ENCODE data around the gene APOL4.
"Not testable (repeated sequence)": the region's sequence is repeated elsewhere in the genome, so short reads cannot be mapped to it uniquely, and the experiment has no call there.

The APOL4 gene

GRCh38 chr22:36193577-36193976 is 8.0 kb downstream of the APOL4 start:
- no peaks in the 10 kb centered on the region for H3K27me3 ChIP-seq (ENCODE audit: low read depth, low read length)
- H3K4me1 ChIP-seq (ENCODE audit: control insufficient read depth in 1 of 2, insufficient read depth in 2 of 2, low read length in 2 of 2) = peaks cover 6 to 27% of the 10 kb centered on the region in 2 donors
- no peak overlapping the region for H3K4me3 ChIP-seq (ENCODE audit: low read depth in 1 of 2, low read length in 2 of 2)
- H3K27ac ChIP-seq (ENCODE audit: low read length) = no peak overlapping the region
- H3K36me3 ChIP-seq (ENCODE audit: control insufficient read depth in 1 of 2, insufficient read depth in 2 of 2, low read length in 2 of 2) = no peaks in the 10 kb centered on the region
- no peaks in the 10 kb centered on the region for H3K9me3 ChIP-seq (ENCODE audit: control insufficient read depth in 1 of 2, low read length in 2 of 2)

DNA sequence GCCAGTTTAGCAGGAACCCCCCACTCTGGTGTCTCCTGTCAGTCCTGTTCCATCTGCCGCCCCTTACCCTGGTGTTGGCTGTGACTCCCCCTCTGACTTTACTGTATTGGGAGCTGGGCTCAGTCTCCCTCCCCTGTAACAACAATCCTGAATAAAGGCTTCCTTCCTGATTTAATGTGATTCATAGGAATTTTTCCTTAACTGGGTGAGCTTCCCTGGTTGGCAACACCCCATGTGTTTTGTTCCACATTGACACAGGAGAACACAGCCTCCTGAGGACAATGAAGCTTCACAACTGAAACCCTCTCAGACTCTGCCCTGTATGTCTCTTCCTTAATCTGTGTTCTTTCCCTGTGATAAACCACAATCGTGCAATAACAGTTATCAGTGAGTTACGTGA is 8.4 kb downstream of the APOL4 start:
- Histone ChIP-seq H3K27ac (ENCODE audit: low read length) (no peak overlapping the region), H3K27me3 (ENCODE audit: low read depth, low read length) (no peaks in the 10 kb centered on the region), H3K9me3 (ENCODE audit: control insufficient read depth in 1 of 2, low read length in 2 of 2) (no peaks in the 10 kb centered on the region), H3K4me3 (ENCODE audit: low read depth in 1 of 2, low read length in 2 of 2) (no peak overlapping the region), H3K4me1 (ENCODE audit: control insufficient read depth in 1 of 2, insufficient read depth in 2 of 2, low read length in 2 of 2) (peaks cover 4 to 26% of the 10 kb centered on the region in 2 donors), H3K36me3 (ENCODE audit: control insufficient read depth in 1 of 2, insufficient read depth in 2 of 2, low read length in 2 of 2) (no peaks in the 10 kb centered on the region)

GRCh38 chr22:36192542-36192941 is 9.1 kb downstream of the APOL4 start:
- Histone ChIP-seq H3K9me3 (ENCODE audit: control insufficient read depth in 1 of 2, low read length in 2 of 2) (no peaks in the 10 kb centered on the region), H3K27ac (ENCODE audit: low read length) (no peak overlapping the region), H3K27me3 (ENCODE audit: low read depth, low read length) (no peaks in the 10 kb centered on the region), H3K4me1 (ENCODE audit: control insufficient read depth in 1 of 2, insufficient read depth in 2 of 2, low read length in 2 of 2) (peaks cover 0 to 20% of the 10 kb centered on the region in 2 donors), H3K4me3 (ENCODE audit: low read depth in 1 of 2, low read length in 2 of 2) (no peak overlapping the region), H3K36me3 (ENCODE audit: control insufficient read depth in 1 of 2, insufficient read depth in 2 of 2, low read length in 2 of 2) (no peaks in the 10 kb centered on the region)

DNA sequence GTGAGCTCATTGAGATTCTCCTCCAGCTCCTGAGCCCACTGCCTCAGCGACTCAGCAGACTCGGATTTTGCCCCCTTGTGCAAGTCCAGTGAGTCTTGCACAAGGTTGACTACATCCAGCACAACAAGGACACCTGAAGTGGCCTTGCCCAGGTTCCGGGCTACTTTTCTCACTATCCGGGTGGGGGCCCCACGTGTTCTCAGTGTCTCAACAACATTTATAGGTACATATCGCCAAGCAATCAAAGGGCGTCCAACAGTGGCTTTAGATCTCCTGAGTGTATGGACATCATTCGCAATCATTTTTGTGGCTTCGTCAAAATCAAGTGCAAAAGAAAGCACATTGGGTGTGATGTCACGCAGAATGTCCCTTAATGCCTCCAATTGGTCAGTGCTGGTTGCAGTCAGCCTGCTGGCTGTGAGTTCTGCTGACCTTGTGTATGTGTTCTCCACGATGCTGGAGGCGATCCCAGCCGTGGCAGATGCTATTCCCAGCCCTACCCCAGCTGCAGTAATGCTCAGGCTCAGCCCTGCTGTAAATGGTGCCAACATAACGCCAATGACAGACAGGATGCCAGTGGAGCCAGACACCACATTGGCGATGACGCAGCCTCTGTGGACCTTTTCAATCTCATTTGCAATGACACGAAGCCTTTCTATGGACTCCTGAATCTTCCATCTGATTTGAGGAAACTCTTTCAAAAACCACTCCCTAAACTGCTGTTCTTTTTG is 10.3 kb downstream of the APOL4 start:
- no peak overlapping the region for H3K27ac ChIP-seq (ENCODE audit: low read length)

GRCh38 chr22:36187862-36188261 is 13.7 kb downstream of the APOL4 start:
- H3K4me1 ChIP-seq (ENCODE audit: control insufficient read depth in 1 of 2, insufficient read depth in 2 of 2, low read length in 2 of 2); H3K27ac ChIP-seq (ENCODE audit: low read length); H3K36me3 ChIP-seq (ENCODE audit: control insufficient read depth in 1 of 2, insufficient read depth in 2 of 2, low read length in 2 of 2); H3K4me3 ChIP-seq (ENCODE audit: low read depth in 1 of 2, low read length in 2 of 2); H3K27me3 ChIP-seq (ENCODE audit: low read depth, low read length); H3K9me3 ChIP-seq (ENCODE audit: control insufficient read depth in 1 of 2, low read length in 2 of 2): not testable (repeated sequence)

More for the DNA sequence above, 10.3 kb downstream of the APOL4 start:
- H3K36me3 ChIP-seq (ENCODE audit: control insufficient read depth in 1 of 2, insufficient read depth in 2 of 2, low read length in 2 of 2) = no peaks in the 10 kb centered on the region
- no peaks in the 10 kb centered on the region for H3K9me3 ChIP-seq (ENCODE audit: control insufficient read depth in 1 of 2, low read length in 2 of 2)
- H3K4me3 ChIP-seq (ENCODE audit: low read depth in 1 of 2, low read length in 2 of 2) = no peak overlapping the region
- no peaks in the 10 kb centered on the region for H3K27me3 ChIP-seq (ENCODE audit: low read depth, low read length)
- peaks cover 0 to 12% of the 10 kb centered on the region in 2 donors for H3K4me1 ChIP-seq (ENCODE audit: control insufficient read depth in 1 of 2, insufficient read depth in 2 of 2, low read length in 2 of 2)

GRCh38 chr22:36185828-36186624 is 15.6 kb downstream of the APOL4 start:
- Histone ChIP-seq H3K4me3 (ENCODE audit: low read depth in 1 of 2, low read length in 2 of 2) (no peak overlapping the region), H3K9me3 (ENCODE audit: control insufficient read depth in 1 of 2, low read length in 2 of 2) (no peaks in the 10 kb centered on the region), H3K36me3 (ENCODE audit: control insufficient read depth in 1 of 2, insufficient read depth in 2 of 2, low read length in 2 of 2) (no peaks in the 10 kb centered on the region), H3K27ac (ENCODE audit: low read length) (no peak overlapping the region), H3K4me1 (ENCODE audit: control insufficient read depth in 1 of 2, insufficient read depth in 2 of 2, low read length in 2 of 2) (no peaks in the 10 kb centered on the region), H3K27me3 (ENCODE audit: low read depth, low read length) (no peaks in the 10 kb centered on the region)

DNA sequence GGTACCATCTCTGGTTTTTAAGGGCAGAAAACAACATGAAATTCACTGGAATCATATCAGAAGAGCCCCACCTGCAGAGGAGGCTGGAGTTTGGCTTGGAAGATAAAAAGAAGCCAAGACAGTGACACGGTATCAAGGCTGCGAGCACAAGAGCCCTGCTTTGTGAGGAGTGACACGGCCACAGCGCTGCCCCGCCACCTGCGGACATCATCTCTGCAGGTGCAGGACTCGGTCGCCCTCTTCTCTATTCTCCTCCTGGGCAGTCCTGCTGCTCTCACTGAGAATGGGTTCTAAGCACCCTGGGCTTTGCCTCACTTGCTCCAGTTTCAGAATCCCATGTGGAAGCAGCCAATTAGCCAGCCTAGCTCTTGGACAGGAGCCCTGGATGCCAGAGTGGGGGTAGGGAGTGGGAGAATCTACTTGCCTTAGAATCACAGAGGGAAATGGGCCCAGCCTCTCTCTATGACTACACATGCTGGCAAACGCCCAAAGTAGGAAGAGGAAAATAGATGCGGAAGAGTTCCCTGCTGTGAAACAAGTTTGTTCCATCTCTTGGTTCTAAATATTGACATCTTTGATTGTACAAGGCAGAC is 17.1 kb downstream of the APOL4 start:
- Histone ChIP-seq H3K27ac (ENCODE audit: low read length) (no peak overlapping the region), H3K27me3 (ENCODE audit: low read depth, low read length) (no peaks in the 10 kb centered on the region), H3K4me1 (ENCODE audit: control insufficient read depth in 1 of 2, insufficient read depth in 2 of 2, low read length in 2 of 2) (no peaks in the 10 kb centered on the region), H3K36me3 (ENCODE audit: control insufficient read depth in 1 of 2, insufficient read depth in 2 of 2, low read length in 2 of 2) (no peaks in the 10 kb centered on the region), H3K4me3 (ENCODE audit: low read depth in 1 of 2, low read length in 2 of 2) (no peak overlapping the region), H3K9me3 (ENCODE audit: control insufficient read depth in 1 of 2, low read length in 2 of 2) (no peaks in the 10 kb centered on the region)

- H3K36me3 ChIP-seq (ENCODE audit: control insufficient read depth in 1 of 2, insufficient read depth in 2 of 2, low read length in 2 of 2) = no peaks in the 10 kb centered on the region
- H3K9me3 ChIP-seq (ENCODE audit: control insufficient read depth in 1 of 2, low read length in 2 of 2) = no peaks in the 10 kb centered on the region
- H3K27me3 ChIP-seq (ENCODE audit: low read depth, low read length) = no peaks in the 10 kb centered on the region
- no peak overlapping the region for H3K27ac ChIP-seq (ENCODE audit: low read length)
- H3K4me1 ChIP-seq (ENCODE audit: control insufficient read depth in 1 of 2, insufficient read depth in 2 of 2, low read length in 2 of 2) = no peaks in the 10 kb centered on the region
- no peak overlapping the region for H3K4me3 ChIP-seq (ENCODE audit: low read depth in 1 of 2, low read length in 2 of 2)
These were observed 18.2 kb downstream of the APOL4 start for GRCh38 chr22:36183446-36183845.

GRCh38 chr22:36182857-36183256 is 18.8 kb downstream of the APOL4 start:
- H3K27ac ChIP-seq (ENCODE audit: low read length) = no peak overlapping the region
- no peak overlapping the region for H3K4me3 ChIP-seq (ENCODE audit: low read depth in 1 of 2, low read length in 2 of 2)
- H3K4me1 ChIP-seq (ENCODE audit: control insufficient read depth in 1 of 2, insufficient read depth in 2 of 2, low read length in 2 of 2) = no peaks in the 10 kb centered on the region
- H3K27me3 ChIP-seq (ENCODE audit: low read depth, low read length) = no peaks in the 10 kb centered on the region
- H3K36me3 ChIP-seq (ENCODE audit: control insufficient read depth in 1 of 2, insufficient read depth in 2 of 2, low read length in 2 of 2) = no peaks in the 10 kb centered on the region
- no peaks in the 10 kb centered on the region for H3K9me3 ChIP-seq (ENCODE audit: control insufficient read depth in 1 of 2, low read length in 2 of 2)

- Histone ChIP-seq H3K9me3 (ENCODE audit: control insufficient read depth in 1 of 2, low read length in 2 of 2) (no peaks in the 10 kb centered on the region), H3K36me3 (ENCODE audit: control insufficient read depth in 1 of 2, insufficient read depth in 2 of 2, low read length in 2 of 2) (no peaks in the 10 kb centered on the region), H3K4me3 (ENCODE audit: low read depth in 1 of 2, low read length in 2 of 2) (no peak overlapping the region), H3K27me3 (ENCODE audit: low read depth, low read length) (no peaks in the 10 kb centered on the region), H3K27ac (ENCODE audit: low read length) (no peak overlapping the region), H3K4me1 (ENCODE audit: control insufficient read depth in 1 of 2, insufficient read depth in 2 of 2, low read length in 2 of 2) (no peaks in the 10 kb centered on the region)
These were observed 19.6 kb downstream of the APOL4 start for GRCh38 chr22:36182056-36182455.

- Histone ChIP-seq H3K27me3 (ENCODE audit: low read depth, low read length) (no peaks in the 10 kb centered on the region), H3K4me1 (ENCODE audit: control insufficient read depth in 1 of 2, insufficient read depth in 2 of 2, low read length in 2 of 2) (no peaks in the 10 kb centered on the region), H3K27ac (ENCODE audit: low read length) (no peak overlapping the region), H3K4me3 (ENCODE audit: low read depth in 1 of 2, low read length in 2 of 2) (no peak overlapping the region), H3K9me3 (ENCODE audit: control insufficient read depth in 1 of 2, low read length in 2 of 2) (no peaks in the 10 kb centered on the region), H3K36me3 (ENCODE audit: control insufficient read depth in 1 of 2, insufficient read depth in 2 of 2, low read length in 2 of 2) (no peaks in the 10 kb centered on the region)
These were observed 20.7 kb downstream of the APOL4 start for GRCh38 chr22:36180928-36181327.

Data from muscle layer of duodenum (tissue), 2 donors.